ENCODE measurements around the gene WDR89.

- TF ChIP-seq CTCF (IDR thresholded peaks at IDR 0.05) (no peak), POLR2A (IDR thresholded peaks at IDR 0.05) (no peak), EP300 (IDR thresholded peaks at IDR 0.05) (no peak), POLR2AphosphoS5 (IDR thresholded peaks at IDR 0.05) (no peak)
These were observed 79.3 kb downstream of the WDR89 start for GRCh38 chr14:63562405-63562804.

Measured in sigmoid colon (tissue), 4 donors.